Stimulated activated CD8-positive, alpha-beta memory T cell treated with anti-CD3 and anti-CD28 coated beads, Interleukin-15, amount 100 ng/mL, for 24 hours (primary cell): Measurements from ENCODE around the gene OTOA.
"Not testable (repeated sequence)": the region's sequence is repeated elsewhere in the genome, so short reads cannot be mapped to it uniquely, and the experiment has no call there.

Source experiments
- DNase-seq: peaks from one replicate; pipeline ENCODE4 v3.0.0-alpha.2; 2020; ENCODE audit warnings: low read depth

OTOA gene

GRCh38 chr16:21663889-21664647 lies at the start of gene OTOA:
TSS of gene OTOA (plus strand) at chr16:21663968. CDS start at chr16:21678515, 14,547 bp downstream.
- DNase-seq = no peak

- DNase-seq = no peak
These were observed 48.9 kb upstream of the OTOA start for GRCh38 chr16:21614896-21615295.

- DNase-seq = no peak
These were observed 46.2 kb upstream of the OTOA start for GRCh38 chr16:21617607-21618006.

- no peak for DNase-seq
These were observed 45.5 kb upstream of the OTOA start for GRCh38 chr16:21618281-21618680.

GRCh38 chr16:21619765-21620425 lies 43.9 kb upstream of the OTOA start:
- no peak for DNase-seq

- DNase-seq = no peak
These were observed 43.2 kb upstream of the OTOA start for GRCh38 chr16:21620592-21620991.

- no peak for DNase-seq
These were observed 41.2 kb upstream of the OTOA start for GRCh38 chr16:21622545-21622944.

- DNase-seq = no peak
These were observed 38.7 kb upstream of the OTOA start for GRCh38 chr16:21625026-21625425.

GRCh38 chr16:21626659-21627277 lies 37.0 kb upstream of the OTOA start:
- DNase-seq = no peak

- DNase-seq = no peak
These were observed 35.5 kb upstream of the OTOA start for GRCh38 chr16:21628121-21628726.

GRCh38 chr16:21628772-21629171 lies 35.0 kb upstream of the OTOA start:
- DNase-seq = no peak

- not testable (repeated sequence) for DNase-seq
These were observed 33.9 kb upstream of the OTOA start for GRCh38 chr16:21629616-21630539.

GRCh38 chr16:21630866-21631265 lies 32.9 kb upstream of the OTOA start:
- DNase-seq = not testable (repeated sequence)

- not testable (repeated sequence) for DNase-seq
These were observed 32.4 kb upstream of the OTOA start for GRCh38 chr16:21631376-21631775.

- DNase-seq = not testable (repeated sequence)
These were observed 31.7 kb upstream of the OTOA start for GRCh38 chr16:21631951-21632575.

GRCh38 chr16:21634216-21634615 lies 29.6 kb upstream of the OTOA start:
- DNase-seq = no peak

GRCh38 chr16:21635694-21636093 lies 28.1 kb upstream of the OTOA start:
- DNase-seq = not testable (repeated sequence)

- DNase-seq = no peak
These were observed 26.5 kb upstream of the OTOA start for GRCh38 chr16:21637032-21637968.

GRCh38 chr16:21638573-21638975 lies 25.2 kb upstream of the OTOA start:
- no peak for DNase-seq

- no peak for DNase-seq
These were observed 24.3 kb upstream of the OTOA start for GRCh38 chr16:21639493-21639892.
